ENCODE measurements around the gene ZBTB38.

Gene ZBTB38

DNA sequence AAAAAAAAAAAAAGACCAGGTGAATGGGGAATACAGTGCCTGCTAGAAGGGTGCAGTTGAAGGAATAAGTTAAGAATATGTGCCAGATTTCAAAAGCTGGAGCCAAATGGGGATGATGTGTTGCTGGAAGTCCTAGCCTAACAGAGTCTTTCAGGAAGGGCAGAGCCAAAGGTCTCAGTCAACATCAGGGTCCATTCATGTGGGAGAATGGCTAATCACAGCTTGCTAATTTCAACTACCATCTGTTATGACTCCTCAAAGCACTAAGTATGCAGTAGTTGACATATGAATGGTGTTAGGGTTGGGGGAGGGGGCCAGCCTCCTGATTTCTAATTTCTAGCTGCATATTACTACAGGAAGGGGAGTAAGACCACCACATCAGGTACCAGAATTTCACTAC, 4.4 kb downstream of the ZBTB38 start:
- no peak for DNase-seq (ENCODE audit: low spot score)
- TF ChIP-seq, protein P1, sequence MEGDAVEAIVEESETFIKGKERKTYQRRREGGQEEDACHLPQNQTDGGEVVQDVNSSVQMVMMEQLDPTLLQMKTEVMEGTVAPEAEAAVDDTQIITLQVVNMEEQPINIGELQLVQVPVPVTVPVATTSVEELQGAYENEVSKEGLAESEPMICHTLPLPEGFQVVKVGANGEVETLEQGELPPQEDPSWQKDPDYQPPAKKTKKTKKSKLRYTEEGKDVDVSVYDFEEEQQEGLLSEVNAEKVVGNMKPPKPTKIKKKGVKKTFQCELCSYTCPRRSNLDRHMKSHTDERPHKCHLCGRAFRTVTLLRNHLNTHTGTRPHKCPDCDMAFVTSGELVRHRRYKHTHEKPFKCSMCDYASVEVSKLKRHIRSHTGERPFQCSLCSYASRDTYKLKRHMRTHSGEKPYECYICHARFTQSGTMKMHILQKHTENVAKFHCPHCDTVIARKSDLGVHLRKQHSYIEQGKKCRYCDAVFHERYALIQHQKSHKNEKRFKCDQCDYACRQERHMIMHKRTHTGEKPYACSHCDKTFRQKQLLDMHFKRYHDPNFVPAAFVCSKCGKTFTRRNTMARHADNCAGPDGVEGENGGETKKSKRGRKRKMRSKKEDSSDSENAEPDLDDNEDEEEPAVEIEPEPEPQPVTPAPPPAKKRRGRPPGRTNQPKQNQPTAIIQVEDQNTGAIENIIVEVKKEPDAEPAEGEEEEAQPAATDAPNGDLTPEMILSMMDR (IDR thresholded peaks at IDR 0.05) = no peak
- H3K27ac ChIP-seq = no peak overlapping the region
- no peak overlapping the region for H3K4me3 ChIP-seq

DNA sequence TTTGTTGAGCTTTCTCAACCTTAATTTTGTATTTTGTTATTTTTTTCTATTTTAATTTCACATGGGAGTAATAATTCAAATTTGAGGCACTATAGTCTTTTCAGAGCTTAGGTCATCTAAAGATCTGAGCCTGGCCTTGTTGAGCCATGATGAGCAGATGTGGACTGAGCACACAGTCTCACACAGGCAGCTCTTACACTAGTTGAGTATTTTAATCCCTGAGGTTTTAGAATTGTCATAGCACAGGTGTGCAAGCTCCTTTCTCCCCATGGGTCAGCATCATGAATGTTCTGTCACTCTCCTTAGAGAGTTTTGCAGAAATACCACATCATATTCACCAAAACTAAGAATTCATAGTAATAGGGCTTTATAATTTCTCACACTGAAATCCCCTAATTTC, 4.9 kb downstream of the ZBTB38 start:
- Histone ChIP-seq H3K27ac (no peak overlapping the region), H3K4me3 (no peak overlapping the region)
- TF ChIP-seq, protein P1 (IDR thresholded peaks at IDR 0.05) = no peak
- no peak for DNase-seq (ENCODE audit: low spot score)

DNA sequence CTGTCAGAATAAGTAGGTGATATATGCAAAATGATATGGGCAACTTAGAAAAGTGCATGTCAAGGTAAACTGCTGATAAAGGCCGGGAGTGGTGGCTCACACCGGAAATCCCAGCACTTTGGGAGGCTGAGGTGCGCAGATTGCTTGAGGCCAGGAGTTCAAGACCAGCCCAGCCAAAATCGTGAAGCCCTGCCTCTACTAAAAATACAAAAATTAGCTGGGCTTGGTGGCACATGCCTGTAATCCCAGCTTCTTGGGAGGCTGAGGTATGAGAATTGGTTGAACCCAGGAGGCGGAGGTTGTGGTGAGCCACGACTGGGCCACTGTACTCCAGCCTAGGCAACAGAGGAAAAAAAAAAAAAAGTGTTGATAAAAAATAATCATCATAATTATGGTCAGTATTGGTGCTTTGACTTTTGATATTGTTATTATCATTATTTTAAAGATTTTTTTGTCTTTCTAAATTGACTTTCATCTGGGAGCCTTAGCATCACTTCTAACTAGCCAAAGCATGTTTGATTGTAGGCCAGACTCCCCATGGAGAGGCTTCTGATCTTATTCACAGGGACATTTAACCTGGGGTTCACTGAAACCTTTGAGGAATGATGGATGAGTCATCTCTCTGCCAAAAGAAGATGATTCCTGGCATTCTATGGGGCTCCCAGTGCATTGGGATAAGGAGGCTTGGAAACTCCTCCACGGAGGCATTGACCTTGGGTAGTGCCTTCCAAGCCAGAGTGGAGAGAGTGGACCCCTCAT, 5.6 kb downstream of the ZBTB38 start:
- TF ChIP-seq, protein P1 (IDR thresholded peaks at IDR 0.05) = no peak
- Histone ChIP-seq H3K27ac (no peak overlapping the region), H3K4me3 (no peak overlapping the region)
- no peak for DNase-seq (ENCODE audit: low spot score)

DNA sequence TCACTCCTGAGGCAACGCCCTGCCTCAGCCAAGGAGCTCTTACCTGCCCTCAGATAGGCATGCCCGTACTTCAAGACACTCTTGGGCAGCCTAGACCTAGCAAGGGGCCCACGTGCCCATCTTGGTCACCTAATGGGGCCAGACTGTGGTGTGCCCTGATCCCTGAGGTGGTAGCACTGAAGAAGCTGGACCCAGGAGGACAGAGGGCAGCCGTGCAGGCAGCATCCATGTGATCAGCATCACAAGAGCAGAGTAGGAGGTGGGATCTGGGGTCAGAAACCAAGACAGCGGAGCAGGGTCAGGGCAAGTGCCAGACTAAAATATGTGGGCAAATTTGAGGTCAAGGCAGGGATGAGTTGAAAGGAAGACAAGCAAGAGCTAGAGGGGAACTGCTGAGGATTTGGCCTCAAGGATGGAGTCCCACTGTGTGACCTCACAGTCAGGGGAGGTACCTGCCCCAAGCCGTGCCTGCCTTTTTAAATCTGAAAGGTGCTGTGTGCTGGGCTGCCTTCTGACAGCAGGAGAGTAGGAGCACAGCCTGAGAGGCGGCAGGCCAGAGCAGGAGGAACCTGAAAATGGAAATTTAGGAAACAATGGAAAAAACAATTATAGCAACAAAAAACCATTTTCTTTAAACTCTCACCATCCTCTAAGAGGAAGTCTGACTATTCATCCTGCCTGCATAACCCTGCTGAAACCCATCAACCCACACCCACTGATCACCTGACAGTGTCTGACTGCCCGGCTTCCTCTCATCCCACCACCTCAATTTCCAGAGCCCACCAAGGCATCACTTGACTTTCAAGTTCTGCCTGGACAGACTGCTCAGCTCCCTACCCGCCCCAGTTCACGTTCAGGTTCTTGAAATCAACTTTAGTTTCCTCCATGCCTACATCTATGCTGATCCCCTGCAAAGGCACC, 7.3 kb downstream of the ZBTB38 start:
- DNase-seq (ENCODE audit: low spot score) = no peak
- Histone ChIP-seq H3K27ac (no peak overlapping the region), H3K4me3 (no peak overlapping the region)
- TF ChIP-seq, protein P1 (IDR thresholded peaks at IDR 0.05) = no peak

DNA sequence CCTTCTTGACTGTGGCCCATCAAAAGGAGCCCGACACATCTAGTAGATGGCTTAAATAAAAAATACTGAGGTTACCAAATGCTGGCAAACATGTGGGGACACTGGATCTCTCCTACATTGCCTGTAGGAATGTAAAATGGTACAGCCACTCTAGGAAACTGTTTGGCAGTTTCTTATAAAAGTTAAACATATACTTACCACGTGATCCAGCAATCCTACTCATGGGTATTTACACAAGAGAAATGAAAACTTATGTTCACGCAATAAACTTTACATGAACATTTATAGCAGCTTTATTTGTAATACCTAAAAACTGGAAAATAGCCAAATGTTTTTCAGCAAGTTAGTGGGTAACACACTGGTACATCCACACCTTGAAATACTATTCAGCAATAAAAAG, 9.1 kb downstream of the ZBTB38 start:
- Histone ChIP-seq H3K4me3 (no peak overlapping the region), H3K27ac (no peak overlapping the region)
- DNase-seq (ENCODE audit: low spot score) = no peak
- TF ChIP-seq, protein P1 (IDR thresholded peaks at IDR 0.05) = no peak

DNA sequence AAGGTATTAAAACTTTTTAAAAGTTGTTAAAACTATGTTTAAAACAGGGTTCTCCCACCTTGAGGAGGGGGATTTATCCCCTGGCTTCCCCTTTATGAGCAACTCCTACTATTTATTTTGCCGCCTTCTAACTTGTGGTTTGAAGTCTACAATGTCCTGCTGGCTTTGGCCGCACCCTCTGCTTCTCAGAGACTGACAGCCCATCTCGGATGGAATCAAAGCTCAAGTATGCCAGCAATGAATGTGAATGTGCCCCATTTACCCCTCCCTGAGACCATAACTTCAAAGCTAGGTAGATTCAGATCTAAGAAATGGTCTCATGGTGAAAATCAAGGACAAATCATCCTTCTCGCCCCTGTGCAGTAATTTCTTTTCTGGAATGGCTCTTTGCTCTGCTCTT, 10.3 kb downstream of the ZBTB38 start:
- DNase-seq (ENCODE audit: low spot score) = no peak
- Histone ChIP-seq H3K4me3 (no peak overlapping the region), H3K27ac (no peak overlapping the region)
- TF ChIP-seq, protein P1 (IDR thresholded peaks at IDR 0.05) = no peak
